ENCODE measurements around the gene FAM241B. TPM values are rescaled to one million over a fixed set of nuclear protein-coding genes. Genes with fewer than 3 reads are reported as not detected.

FAM241B gene
- polyA plus RNA-seq, 1 experiment: 0.37 TPM

- ChIA-PET CTCF (interaction anchor here (0.6 to 8.9 kb wide), 23 partner anchors 8 to 313 kb away, joined by 3 to 125 read pairs (median 5); no protein-coding TSS in a partner anchor), POLR2A (no interaction called here)
- TF ChIP-seq CTCF (IDR thresholded peaks at IDR 0.05; ENCODE audit: low read depth, low read length): no peak
- H3K4me3 ChIP-seq (ENCODE audit: low read depth, low read length): no peak overlapping the region
- peaks cover 49% of the 10 kb centered on the region for H3K27me3 ChIP-seq (ENCODE audit: control insufficient read depth, insufficient read depth, low read length)
- no peaks in the 10 kb centered on the region; the same call in 1 of the 2 replicates for H3K9me3 ChIP-seq (ENCODE audit: control insufficient read depth, insufficient read depth, low read length)
- DNase-seq (ENCODE audit: low read depth, low spot score): no peak
- no peak overlapping the region for H3K27ac ChIP-seq (ENCODE audit: low read depth, low read length)
Observed at GRCh38 chr10:69645296-69646184, 15.5 kb downstream of the FAM241B start.

- Histone ChIP-seq H3K9me3 (ENCODE audit: control insufficient read depth, insufficient read depth, low read length) (no peaks in the 10 kb centered on the region; the same call in 1 of the 2 replicates), H3K4me3 (ENCODE audit: low read depth, low read length) (no peak overlapping the region), H3K27ac (ENCODE audit: low read depth, low read length) (no peak overlapping the region), H3K27me3 (ENCODE audit: control insufficient read depth, insufficient read depth, low read length) (peaks cover 47% of the 10 kb centered on the region)
- CTCF ChIA-PET: interaction anchor here (0.5 to 8.9 kb wide), 8 partner anchors 9 to 312 kb away, joined by 4 to 125 read pairs (median 6); no protein-coding TSS in a partner anchor
- POLR2A ChIA-PET: no interaction called here
- TF ChIP-seq CTCF (IDR thresholded peaks at IDR 0.05; ENCODE audit: low read depth, low read length): no peak
- no peak for DNase-seq (ENCODE audit: low read depth, low spot score)
Observed at GRCh38 chr10:69646185-69647060, 16.4 kb downstream of the FAM241B start.

GRCh38 chr10:69647126-69647525 lies 17.1 kb downstream of the FAM241B start:
- no peak for DNase-seq (ENCODE audit: low read depth, low spot score)
- peaks cover 3% of the 10 kb centered on the region; the same call in 1 of the 2 replicates for H3K9me3 ChIP-seq (ENCODE audit: control insufficient read depth, insufficient read depth, low read length)
- POLR2A ChIA-PET: no interaction called here
- no peak overlapping the region for H3K4me3 ChIP-seq (ENCODE audit: low read depth, low read length)
- peaks cover 41% of the 10 kb centered on the region for H3K27me3 ChIP-seq (ENCODE audit: control insufficient read depth, insufficient read depth, low read length)
- CTCF ChIA-PET: interaction anchor here (1.3 to 8.9 kb wide), 5 partner anchors 10 to 311 kb away, joined by 4 to 125 read pairs (median 14); no protein-coding TSS in a partner anchor
- H3K27ac ChIP-seq (ENCODE audit: low read depth, low read length): no peak overlapping the region
- TF ChIP-seq CTCF (IDR thresholded peaks at IDR 0.05; ENCODE audit: low read depth, low read length): no peak

- Histone ChIP-seq H3K9me3 (ENCODE audit: control insufficient read depth, insufficient read depth, low read length) (peaks cover 10% of the 10 kb centered on the region), H3K27me3 (ENCODE audit: control insufficient read depth, insufficient read depth, low read length) (peaks cover 43% of the 10 kb centered on the region), H3K4me3 (ENCODE audit: low read depth, low read length) (no peak overlapping the region), H3K27ac (ENCODE audit: low read depth, low read length) (no peak overlapping the region)
- no peak for DNase-seq (ENCODE audit: low read depth, low spot score)
- no peak for TF ChIP-seq CTCF (IDR thresholded peaks at IDR 0.05; ENCODE audit: low read depth, low read length)
- ChIA-PET POLR2A (no interaction called here), CTCF (interaction anchor here (0.7 to 8.9 kb wide), 4 partner anchors 37 to 267 kb away, joined by 4 to 125 read pairs (median 16); no protein-coding TSS in a partner anchor)
Observed at GRCh38 chr10:69647819-69648218, 17.8 kb downstream of the FAM241B start.
